ENCODE measurements around the gene FGD6. TPM values are rescaled to one million over a fixed set of nuclear protein-coding genes. Genes with fewer than 3 reads are reported as not detected.

Gene FGD6
- total and polyA plus RNA-seq, 4 donors = 2.4 to 26.4 (median 9.0) TPM

- ATAC-seq (ENCODE audit: insufficient read depth, low FRiP score) = peak; percentile 9
- peaks cover 3 to 15% (median 8%) of the 10 kb centered on the region in 5 donors for H3K4me1 ChIP-seq (ENCODE audit: control insufficient read depth in 5 of 5, insufficient read depth in 5 of 5, low read length in 5 of 5)
- WGBS, 2 donors = 0% methylated on average over 43 to 45 of the region's 45 CpGs
- H3K27me3 ChIP-seq (ENCODE audit: control insufficient read depth in 3 of 3, insufficient read depth in 3 of 3, low read length in 2 of 3) = no peaks in the 10 kb centered on the region
- DNase-seq = peak in 2 of 3 donors; percentile 50 to 74
- no peak for TF ChIP-seq CTCF (IDR thresholded peaks at IDR 0.05; ENCODE audit: control extremely low read depth, extremely low read depth)
- H3K4me3 ChIP-seq = peak overlapping the region; percentile 62
- no peaks in the 10 kb centered on the region for H3K36me3 ChIP-seq (ENCODE audit: control insufficient read depth in 4 of 4, insufficient read depth in 4 of 4, low read length in 4 of 4)
- H3K9me3 ChIP-seq (ENCODE audit: control insufficient read depth in 4 of 4, insufficient read depth in 3 of 4, low read length in 3 of 4) = no peaks in the 10 kb centered on the region
- H3K27ac ChIP-seq (ENCODE audit: low read depth in 1 of 2, low read length in 1 of 2) = peak overlapping the region; percentile 94 to 96
- peak overlapping the region; percentile 63 to 68 for H3K9ac ChIP-seq (ENCODE audit: insufficient read depth in 1 of 2, low read length in 2 of 2)
Observed at GRCh38 chr12:95216711-95217376, 423 bp downstream of the FGD6 start.

GRCh38 chr12:95215949-95216348 lies 1.3 kb downstream of the FGD6 start:
- H3K9ac ChIP-seq (ENCODE audit: insufficient read depth in 1 of 2, low read length in 2 of 2) = peak overlapping the region in 1 of 2 donors; percentile 68
- H3K4me1 ChIP-seq (ENCODE audit: control insufficient read depth in 5 of 5, insufficient read depth in 5 of 5, low read length in 5 of 5) = peaks cover 2 to 15% (median 8%) of the 10 kb centered on the region in 5 donors
- no peaks in the 10 kb centered on the region for H3K36me3 ChIP-seq (ENCODE audit: control insufficient read depth in 4 of 4, insufficient read depth in 4 of 4, low read length in 4 of 4)
- H3K27me3 ChIP-seq (ENCODE audit: control insufficient read depth in 3 of 3, insufficient read depth in 3 of 3, low read length in 2 of 3) = no peaks in the 10 kb centered on the region
- no peak for TF ChIP-seq CTCF (IDR thresholded peaks at IDR 0.05; ENCODE audit: control extremely low read depth, extremely low read depth)
- H3K27ac ChIP-seq (ENCODE audit: low read depth in 1 of 2, low read length in 1 of 2) = peak overlapping the region in 1 of 2 donors; percentile 33
- peak in 2 of 3 donors; percentile 84 to 85 for DNase-seq
- H3K9me3 ChIP-seq (ENCODE audit: control insufficient read depth in 4 of 4, insufficient read depth in 3 of 4, low read length in 3 of 4) = no peaks in the 10 kb centered on the region
- ATAC-seq (ENCODE audit: insufficient read depth, low FRiP score) = no peak
- H3K4me3 ChIP-seq = no peak overlapping the region
- 6 to 7% methylated on average over 1 of the region's 1 CpG for WGBS, 2 donors

- H3K4me3 ChIP-seq = no peak overlapping the region
- H3K27ac ChIP-seq (ENCODE audit: low read depth in 1 of 2, low read length in 1 of 2) = peak overlapping the region in 1 of 2 donors; percentile 47
- no peak for ATAC-seq (ENCODE audit: insufficient read depth, low FRiP score)
- TF ChIP-seq CTCF (IDR thresholded peaks at IDR 0.05; ENCODE audit: control extremely low read depth, extremely low read depth) = no peak
- peaks cover 2 to 15% (median 6%) of the 10 kb centered on the region in 5 donors for H3K4me1 ChIP-seq (ENCODE audit: control insufficient read depth in 5 of 5, insufficient read depth in 5 of 5, low read length in 5 of 5)
- DNase-seq = no peak
- 76 to 94% methylated on average over 3 of the region's 3 CpGs for WGBS, 2 donors
- H3K9me3 ChIP-seq (ENCODE audit: control insufficient read depth in 4 of 4, insufficient read depth in 3 of 4, low read length in 3 of 4) = no peaks in the 10 kb centered on the region
- no peaks in the 10 kb centered on the region for H3K36me3 ChIP-seq (ENCODE audit: control insufficient read depth in 4 of 4, insufficient read depth in 4 of 4, low read length in 4 of 4)
- no peak overlapping the region for H3K9ac ChIP-seq (ENCODE audit: insufficient read depth in 1 of 2, low read length in 2 of 2)
- H3K27me3 ChIP-seq (ENCODE audit: control insufficient read depth in 3 of 3, insufficient read depth in 3 of 3, low read length in 2 of 3) = no peaks in the 10 kb centered on the region
Observed at GRCh38 chr12:95214466-95214865, 2.8 kb downstream of the FGD6 start.
